ENCODE results near the gene CRKL.

CRKL gene

GRCh38 chr22:20963201-20964052 is 46.2 kb downstream of the CRKL start:
- H3K27me3 ChIP-seq (replicated peaks) = peaks cover 17% of the 10 kb centered on the region
- no peaks in the 10 kb centered on the region for H3K36me3 ChIP-seq (replicated peaks)
- H3K4me3 ChIP-seq (ENCODE audit: low read depth, low read length) = no peak overlapping the region
- DNase-seq = no peak
- TF ChIP-seq CTCF (IDR thresholded peaks at IDR 0.05; ENCODE audit: low read depth, low read length, missing control alignments) = no peak
- no peak overlapping the region for H3K27ac ChIP-seq
- in situ Hi-C loops (cut with HindIII; ENCODE audit: low pct_ligation_motif_present, low sequenced_read_pairs) = no loop called here

DNA sequence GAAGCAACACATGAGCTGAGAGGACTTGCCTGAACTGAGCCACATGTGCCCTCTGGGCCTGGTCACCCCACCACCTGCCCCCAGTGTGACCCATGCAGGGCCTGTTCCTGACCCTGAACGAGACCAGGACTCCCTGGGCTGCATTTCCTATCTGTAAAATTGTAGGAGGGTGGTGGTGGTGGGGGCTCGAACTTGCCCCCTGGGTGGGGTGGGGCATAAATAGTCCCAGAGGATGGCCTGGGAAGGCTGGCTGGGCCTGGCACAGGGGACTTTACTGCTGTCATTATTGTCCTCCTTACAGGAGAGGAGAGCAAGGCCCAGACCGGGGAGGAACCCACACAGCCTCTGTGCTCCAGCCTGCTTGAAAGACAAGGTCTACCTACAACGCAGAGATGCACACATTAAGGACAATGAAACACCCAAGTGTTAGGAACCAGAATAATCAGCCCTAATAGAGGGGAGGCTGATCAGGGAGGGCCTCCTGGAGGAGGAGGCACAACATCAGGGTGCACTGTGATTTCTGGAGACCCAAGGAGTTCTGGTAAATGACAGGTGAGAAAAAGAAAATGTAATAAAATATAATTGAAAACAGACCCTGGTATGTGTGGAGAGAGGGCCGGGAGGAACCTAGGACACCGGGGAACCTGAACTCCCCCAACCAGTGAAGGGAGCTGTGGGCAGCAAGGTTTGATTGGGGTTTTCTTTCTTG is 47.0 kb downstream of the CRKL start:
- no peak overlapping the region for H3K4me3 ChIP-seq (ENCODE audit: low read depth, low read length)
- no peak overlapping the region for H3K27ac ChIP-seq
- peaks cover 17% of the 10 kb centered on the region for H3K27me3 ChIP-seq (replicated peaks)
- in situ Hi-C loops (cut with HindIII; ENCODE audit: low pct_ligation_motif_present, low sequenced_read_pairs) = no loop called here
- H3K36me3 ChIP-seq (replicated peaks) = no peaks in the 10 kb centered on the region
- TF ChIP-seq CTCF (IDR thresholded peaks at IDR 0.05; ENCODE audit: low read depth, low read length, missing control alignments) = no peak
- no peak for DNase-seq

DNA sequence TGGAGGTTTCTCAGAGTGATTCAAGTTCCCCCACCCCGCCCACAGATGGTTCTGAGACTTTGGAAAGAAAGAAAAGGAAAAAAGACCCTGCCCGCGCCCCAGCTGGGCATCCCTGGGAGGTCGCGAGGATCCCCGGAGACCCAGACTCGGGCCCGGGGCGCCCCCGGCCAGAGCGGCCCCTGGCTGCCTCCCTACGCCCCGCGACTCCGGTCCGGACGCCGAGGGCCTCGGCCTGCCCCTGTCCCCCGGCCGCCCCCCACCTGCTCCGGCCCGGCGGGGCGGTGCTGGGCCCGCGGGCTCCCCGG is 47.5 kb downstream of the CRKL start:
- TF ChIP-seq CTCF (IDR thresholded peaks at IDR 0.05; ENCODE audit: low read depth, low read length, missing control alignments) = no peak
- Histone ChIP-seq H3K27ac (no peak overlapping the region), H3K4me3 (ENCODE audit: low read depth, low read length) (no peak overlapping the region), H3K27me3 (replicated peaks) (peaks cover 17% of the 10 kb centered on the region), H3K36me3 (replicated peaks) (no peaks in the 10 kb centered on the region)
- no peak for DNase-seq
- in situ Hi-C loops (cut with HindIII; ENCODE audit: low pct_ligation_motif_present, low sequenced_read_pairs) = no loop called here

DNA sequence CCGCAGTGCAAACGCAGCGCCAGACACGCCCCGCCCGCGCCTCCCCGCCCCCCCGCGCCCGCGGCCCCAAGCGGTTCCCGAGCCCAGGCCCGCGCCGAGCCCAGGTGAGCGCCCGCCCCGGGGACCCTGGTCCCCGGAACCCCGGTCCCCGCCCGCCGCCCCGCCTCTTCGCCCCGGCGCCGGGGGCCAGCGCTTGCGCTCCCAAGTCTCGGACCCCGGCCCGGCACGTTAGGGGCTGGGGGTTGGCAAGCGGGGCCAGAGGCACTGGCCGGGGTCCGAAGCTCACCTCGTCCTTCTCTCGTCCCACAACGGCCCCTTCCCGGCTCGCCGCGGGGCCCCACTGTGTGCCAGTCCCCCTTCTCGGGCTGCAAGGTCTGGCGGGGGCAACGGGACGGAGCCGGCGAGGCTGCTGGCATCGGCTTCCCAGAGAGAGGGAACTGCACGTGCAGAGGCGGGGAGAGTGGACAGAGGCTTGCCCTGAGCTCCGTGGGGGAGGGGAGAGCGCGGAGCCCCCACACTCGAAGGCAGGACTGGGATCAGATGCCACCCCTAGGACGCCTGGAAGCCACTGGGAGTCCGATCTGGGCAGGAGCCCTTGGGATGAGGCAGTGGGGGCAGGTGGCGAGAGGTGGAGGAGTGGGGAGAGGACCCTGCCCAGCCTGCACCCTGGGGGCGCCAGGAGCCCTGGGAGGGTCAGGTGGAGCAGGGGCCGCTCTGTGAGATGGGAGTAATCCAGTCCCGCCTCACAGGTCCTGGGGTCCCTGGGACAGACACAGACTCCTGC is 48.1 kb downstream of the CRKL start:
- no peak for DNase-seq
- H3K27me3 ChIP-seq (replicated peaks) = peaks cover 17% of the 10 kb centered on the region
- H3K27ac ChIP-seq = no peak overlapping the region
- H3K36me3 ChIP-seq (replicated peaks) = no peaks in the 10 kb centered on the region
- in situ Hi-C loops (cut with HindIII; ENCODE audit: low pct_ligation_motif_present, low sequenced_read_pairs) = no loop called here
- no peak overlapping the region for H3K4me3 ChIP-seq (ENCODE audit: low read depth, low read length)
- no peak for TF ChIP-seq CTCF (IDR thresholded peaks at IDR 0.05; ENCODE audit: low read depth, low read length, missing control alignments)

- Histone ChIP-seq H3K4me3 (ENCODE audit: low read depth, low read length) (no peak overlapping the region), H3K36me3 (replicated peaks) (no peaks in the 10 kb centered on the region), H3K27me3 (replicated peaks) (peaks cover 17% of the 10 kb centered on the region), H3K27ac (no peak overlapping the region)
- no peak for TF ChIP-seq CTCF (IDR thresholded peaks at IDR 0.05; ENCODE audit: low read depth, low read length, missing control alignments)
- DNase-seq = no peak
- in situ Hi-C loops (cut with HindIII; ENCODE audit: low pct_ligation_motif_present, low sequenced_read_pairs) = no loop called here
Measured at GRCh38 chr22:20965888-20966855, 49.0 kb downstream of the CRKL start.

Measured in brain microvascular endothelial cell (primary cell).